Type B pancreatic cell (in vitro differentiated cells): ENCODE data around the gene GMPS. TPM values are rescaled to one million over a fixed set of nuclear protein-coding genes. Genes with fewer than 3 reads are reported as not detected.
"Not testable (repeated sequence)": the region's sequence is repeated elsewhere in the genome, so short reads cannot be mapped to it uniquely, and the experiment has no call there.

Experiments used
- DNase-seq: peaks from one replicate; pipeline ENCODE4 v3.0.0; 2021; ENCODE audit warnings: mixed read lengths; ENCODE audit not compliant: unreplicated experiment; ENCODE audit errors: extremely low spot score
- H3K27ac Mint-ChIP-seq: 2 replicates; pipeline ENCODE4 v1.8.0; 2021; ENCODE audit warnings: mild to moderate bottlenecking, mixed read lengths
- H3K27me3 Mint-ChIP-seq: 2 replicates; pipeline ENCODE4 v1.8.0; 2021; ENCODE audit warnings: mixed read lengths
- H3K36me3 Mint-ChIP-seq: 2 replicates; pipeline ENCODE4 v1.8.0; 2021; ENCODE audit warnings: mixed read lengths
- H3K4me1 Mint-ChIP-seq: one replicate; pipeline ENCODE4 v1.8.0; 2021; ENCODE audit warnings: mixed read lengths; ENCODE audit not compliant: unreplicated experiment
- H3K4me3 Mint-ChIP-seq: 2 replicates; pipeline ENCODE4 v1.8.0; 2021; ENCODE audit warnings: mild to moderate bottlenecking, mixed read lengths
- H3K9me3 Mint-ChIP-seq: 2 replicates; pipeline ENCODE4 v1.8.0; 2021; ENCODE audit warnings: mixed read lengths
- total RNA-seq: library from RNA; stranded (reverse); gene quantifications from 2 replicates; pipeline ENCODE4 v1.2.1, GENCODE V29; 2021; ENCODE audit warnings: low replicate concordance
- TF ChIP-seq, protein P1 (sequence below): fragments of 200-600 bp; sonication (generic); conservative IDR thresholded peaks from 2 replicates; pipeline ENCODE4 v1.5.0; 2021; ENCODE audit warnings: antibody characterized with exemption, mild to moderate bottlenecking

The GMPS gene
- total RNA-seq, 1 donor from 2014 or later, result 90.4 TPM

DNA sequence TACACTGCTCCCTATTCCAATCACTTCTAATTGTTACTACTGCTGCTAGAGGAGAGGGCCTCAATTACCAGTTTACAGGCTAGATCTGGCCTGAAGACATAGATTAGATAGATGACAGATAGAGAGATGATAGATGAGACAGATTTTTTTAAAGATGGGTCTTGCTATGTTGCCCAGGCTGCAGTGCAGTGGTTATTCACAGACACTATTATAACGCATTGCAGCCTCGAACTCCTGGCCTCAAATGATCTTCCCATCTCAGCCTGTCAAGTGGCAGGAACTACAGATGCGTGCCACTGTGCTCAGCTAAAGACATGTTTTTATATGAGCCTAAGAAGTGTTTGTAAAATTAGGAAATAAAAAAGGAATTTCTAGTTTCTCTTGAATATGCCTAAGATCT, 22.5 kb upstream of the GMPS start:
- Mint-ChIP-seq H3K4me3 (no peak overlapping the region), H3K36me3 (peaks cover 12% of the 10 kb centered on the region), H3K27me3 (no peaks in the 10 kb centered on the region), H3K27ac (no peak overlapping the region), H3K4me1 (peaks cover 24% of the 10 kb centered on the region), H3K9me3 (no peaks in the 10 kb centered on the region)
- DNase-seq, result no peak
- TF ChIP-seq, protein P1, sequence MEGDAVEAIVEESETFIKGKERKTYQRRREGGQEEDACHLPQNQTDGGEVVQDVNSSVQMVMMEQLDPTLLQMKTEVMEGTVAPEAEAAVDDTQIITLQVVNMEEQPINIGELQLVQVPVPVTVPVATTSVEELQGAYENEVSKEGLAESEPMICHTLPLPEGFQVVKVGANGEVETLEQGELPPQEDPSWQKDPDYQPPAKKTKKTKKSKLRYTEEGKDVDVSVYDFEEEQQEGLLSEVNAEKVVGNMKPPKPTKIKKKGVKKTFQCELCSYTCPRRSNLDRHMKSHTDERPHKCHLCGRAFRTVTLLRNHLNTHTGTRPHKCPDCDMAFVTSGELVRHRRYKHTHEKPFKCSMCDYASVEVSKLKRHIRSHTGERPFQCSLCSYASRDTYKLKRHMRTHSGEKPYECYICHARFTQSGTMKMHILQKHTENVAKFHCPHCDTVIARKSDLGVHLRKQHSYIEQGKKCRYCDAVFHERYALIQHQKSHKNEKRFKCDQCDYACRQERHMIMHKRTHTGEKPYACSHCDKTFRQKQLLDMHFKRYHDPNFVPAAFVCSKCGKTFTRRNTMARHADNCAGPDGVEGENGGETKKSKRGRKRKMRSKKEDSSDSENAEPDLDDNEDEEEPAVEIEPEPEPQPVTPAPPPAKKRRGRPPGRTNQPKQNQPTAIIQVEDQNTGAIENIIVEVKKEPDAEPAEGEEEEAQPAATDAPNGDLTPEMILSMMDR, result no peak

DNA sequence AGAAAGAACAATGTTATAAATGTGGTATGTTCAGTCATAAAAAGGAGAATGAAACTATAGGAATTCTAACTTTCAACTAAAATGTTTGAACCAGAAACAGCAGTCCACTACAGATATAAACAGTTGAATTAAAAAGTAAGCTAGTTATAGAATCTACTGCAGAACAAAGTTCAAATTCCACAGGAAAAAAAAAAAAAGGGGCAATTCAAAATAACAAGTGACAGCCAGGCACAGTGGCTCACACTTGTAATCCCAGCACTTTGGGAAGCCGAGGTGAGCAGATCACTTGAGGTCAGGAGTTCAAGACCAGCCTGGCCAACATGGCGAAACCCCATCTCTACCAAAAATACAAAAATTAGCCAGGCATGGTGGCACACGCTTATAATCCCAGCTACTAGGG, 21.0 kb upstream of the GMPS start:
- H3K27ac Mint-ChIP-seq, DNase-seq: not testable (repeated sequence)
- H3K4me1 Mint-ChIP-seq, result peaks cover 21% of the 10 kb centered on the region

DNA sequence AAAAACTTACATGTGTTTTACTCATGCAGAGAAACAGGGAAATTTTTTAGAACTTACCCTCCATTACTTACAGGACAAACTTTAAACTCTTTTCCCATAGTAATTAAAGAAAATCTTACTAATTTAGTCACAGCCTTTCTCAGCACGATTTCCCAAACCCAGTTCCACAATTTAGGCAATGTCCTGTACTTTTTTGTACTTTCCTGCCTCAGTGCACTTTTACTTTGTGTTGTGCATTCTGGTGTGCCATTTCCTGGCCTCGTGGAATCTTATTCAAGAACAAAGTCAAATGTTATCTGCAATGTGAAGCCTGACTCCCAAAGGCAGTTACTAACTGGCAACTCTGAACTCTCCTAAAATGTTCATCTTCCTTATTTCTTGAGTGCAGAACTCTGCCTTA, 18.1 kb upstream of the GMPS start:
- Mint-ChIP-seq H3K27ac (peak overlapping the region; percentile 98), H3K9me3 (peaks cover 7% of the 10 kb centered on the region), H3K27me3 (peaks cover 5% of the 10 kb centered on the region), H3K36me3 (peaks cover 14% of the 10 kb centered on the region), H3K4me1 (peaks cover 23% of the 10 kb centered on the region), H3K4me3 (peak overlapping the region; percentile 97)
- TF ChIP-seq, protein P1, result no peak
- no peak for DNase-seq

More for the DNA sequence above, 21.0 kb upstream of the GMPS start:
- Mint-ChIP-seq H3K4me3 (peak overlapping the region; percentile 47), H3K36me3 (peaks cover 12% of the 10 kb centered on the region)
- H3K9me3 Mint-ChIP-seq, H3K27me3 Mint-ChIP-seq: not testable (repeated sequence)

DNA sequence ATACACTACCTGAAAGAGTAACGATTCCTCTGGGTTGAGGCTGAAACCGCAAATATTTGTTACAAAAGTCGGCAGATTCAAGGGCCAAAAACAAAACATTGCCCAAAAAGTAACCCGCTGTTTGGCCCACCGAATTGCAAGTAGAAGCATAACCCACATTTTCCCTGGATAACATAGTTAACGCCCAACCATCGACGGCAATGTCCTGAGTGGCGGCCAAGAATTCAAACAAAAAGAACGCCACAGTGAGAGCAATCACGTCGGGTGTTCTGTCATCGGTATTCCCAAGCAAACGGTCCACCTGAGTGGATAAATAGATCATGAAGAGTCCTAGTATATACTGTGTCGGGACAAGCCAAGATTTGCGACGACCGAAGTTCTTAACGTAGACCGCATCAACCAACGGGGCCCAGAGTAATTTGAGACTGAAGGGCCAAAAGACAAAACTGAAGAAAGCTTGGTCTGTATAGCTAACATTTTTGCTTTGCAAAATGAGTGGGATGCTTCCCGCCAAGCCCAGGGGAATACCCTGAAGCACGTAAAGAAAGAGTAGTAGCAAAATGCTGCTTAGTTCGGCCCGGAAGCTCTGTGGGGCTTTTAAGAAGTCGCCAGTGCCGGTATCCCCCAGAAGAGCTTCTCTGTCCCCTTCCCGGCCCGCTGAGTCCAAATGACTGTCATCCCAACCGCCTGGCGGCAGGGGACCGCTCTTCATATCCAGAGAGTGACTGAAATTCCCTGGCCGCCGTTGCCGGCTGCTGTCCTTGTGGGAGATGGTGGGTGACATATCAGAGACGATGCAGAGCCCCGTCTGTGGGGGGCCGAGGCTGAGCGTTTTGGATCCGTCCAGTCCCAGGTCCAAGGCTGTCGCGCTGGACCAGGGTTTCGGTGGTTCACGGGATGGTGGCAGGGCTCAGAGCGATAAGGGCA, 17.0 kb upstream of the GMPS start:
- DNase-seq, result no peak
- H3K36me3 Mint-ChIP-seq, result peaks cover 10% of the 10 kb centered on the region
- H3K9me3 Mint-ChIP-seq, result peaks cover 7% of the 10 kb centered on the region
- peak overlapping the region; percentile 97 for H3K4me3 Mint-ChIP-seq
- peak overlapping the region; percentile 98 for H3K27ac Mint-ChIP-seq
- TF ChIP-seq, protein P1, result peak; percentile 44
- H3K4me1 Mint-ChIP-seq, result peaks cover 19% of the 10 kb centered on the region
- H3K27me3 Mint-ChIP-seq, result peaks cover 5% of the 10 kb centered on the region

DNA sequence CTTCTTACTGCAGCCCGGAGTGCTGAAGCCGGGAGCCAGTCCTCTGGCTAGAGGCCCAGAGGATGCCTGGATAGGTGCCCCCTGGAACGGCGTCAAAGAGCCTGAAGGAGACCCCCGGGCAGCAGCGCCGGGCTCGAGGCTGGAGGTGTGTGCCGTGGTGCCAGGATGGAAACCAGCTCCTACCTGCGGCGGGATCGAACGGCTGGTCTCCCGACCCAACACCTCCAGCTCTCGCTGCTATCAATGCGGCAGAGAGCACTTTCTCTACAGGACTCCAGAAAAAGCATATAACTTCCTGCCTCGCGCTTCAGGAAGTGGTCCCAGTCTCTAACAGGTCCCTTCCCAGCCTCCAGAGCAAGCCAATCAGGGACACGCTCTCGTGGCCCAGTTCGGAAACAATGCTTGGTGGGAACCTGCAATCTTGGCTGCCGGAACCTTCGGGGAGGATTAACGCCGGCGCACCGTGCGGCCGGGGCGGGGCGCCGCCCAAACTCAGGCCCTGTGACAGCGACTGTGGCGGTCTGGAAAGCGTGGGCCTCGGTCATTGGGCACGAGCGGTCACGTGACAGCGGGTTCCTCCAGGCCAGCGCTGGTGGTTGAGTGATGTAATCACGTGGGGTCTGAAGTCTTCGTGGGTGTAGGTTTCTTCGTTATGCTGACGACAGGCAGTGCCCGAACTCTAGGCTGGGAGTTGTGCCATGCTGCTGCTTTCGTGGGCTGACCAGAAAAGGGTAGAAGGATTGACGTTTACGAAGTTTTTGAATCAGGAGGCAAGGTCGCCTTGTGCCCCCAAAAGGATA, 16.1 kb upstream of the GMPS start, which contains the start of gene SLC33A1:
Gene SLC33A1 (minus strand): TSS at position 287 of the 800 bp plus-strand sequence. CDS start 430 bp downstream, outside the sequence.
- Mint-ChIP-seq H3K4me3 (peak within 1 kb of the TSS; percentile 97), H3K9me3 (peaks cover 7% of the 10 kb centered on the region), H3K27ac (peak within 1 kb of the TSS; percentile 98), H3K36me3 (peaks cover 10% of the 10 kb centered on the region), H3K4me1 (peaks cover 19% of the 10 kb centered on the region), H3K27me3 (peaks cover 5% of the 10 kb centered on the region)
- TF ChIP-seq, protein P1, result no peak
- DNase-seq, result peak; percentile 99
